HEK293T (cell line): ENCODE results near the gene TNIP1.

ENCODE experiments used
- CTCF ChIA-PET: fragments of 350-600 bp; formaldehyde crosslinking; extraction: SDS; loops from one replicate; lab custom pipeline; 2021; ENCODE audit warnings: antibody characterized with exemption, inconsistent platforms; lab: Yijun Ruan, JAX
- POLR2A ChIA-PET: fragments of 350-600 bp; formaldehyde crosslinking; extraction: SDS; loops from one replicate; lab custom pipeline; 2020; ENCODE audit warnings: antibody characterized with exemption, inconsistent platforms; lab: Yijun Ruan, JAX
- DNase-seq: peaks from one replicate; pipeline ENCODE4 v3.0.0; 2012; ENCODE audit warnings: mixed read lengths; ENCODE audit errors: extremely low spot score
- ARNT ChIP-seq: fragments of 450-650 bp; IDR thresholded peaks from 2 replicates; pipeline ENCODE4 v1.6.1; 2017; ENCODE audit warnings: mild to moderate bottlenecking
- BHLHE40 ChIP-seq: fragments of 450-650 bp; IDR thresholded peaks from 2 replicates; pipeline ENCODE4 v1.6.1; 2016; ENCODE audit warnings: mild to moderate bottlenecking, moderate library complexity, borderline replicate concordance
- CTBP1 ChIP-seq: fragments of 450-650 bp; IDR thresholded peaks from 2 replicates; pipeline ENCODE4 v1.6.1; 2016; ENCODE audit warnings: borderline replicate concordance
- ELF4 ChIP-seq: fragments of 450-650 bp; IDR thresholded peaks from 2 replicates; pipeline ENCODE4 v1.6.1; 2017; ENCODE audit warnings: antibody characterized with exemption
- FOXA1 ChIP-seq: fragments of 450-650 bp; IDR thresholded peaks from 2 replicates; pipeline ENCODE4 v1.6.1; 2016; ENCODE audit warnings: mild to moderate bottlenecking
- FOXK2 ChIP-seq: fragments of 450-650 bp; IDR thresholded peaks from 2 replicates; pipeline ENCODE4 v1.6.1; 2016; ENCODE audit warnings: mild to moderate bottlenecking
- FOXM1 ChIP-seq: fragments of 450-650 bp; IDR thresholded peaks from 2 replicates; pipeline ENCODE4 v1.6.1; 2017; ENCODE audit warnings: mild to moderate bottlenecking, borderline replicate concordance
- HDGF ChIP-seq: fragments of 450-650 bp; IDR thresholded peaks from 2 replicates; pipeline ENCODE4 v1.6.1; 2017; ENCODE audit warnings: antibody characterized with exemption, borderline replicate concordance
- L3MBTL2 ChIP-seq: fragments of 450-650 bp; conservative IDR thresholded peaks from 2 replicates; pipeline ENCODE4 v1.6.1; 2016; ENCODE audit warnings: mild to moderate bottlenecking
- LEF1 ChIP-seq: fragments of 450-650 bp; IDR thresholded peaks from 2 replicates; pipeline ENCODE4 v1.6.1; 2017; ENCODE audit warnings: mild to moderate bottlenecking, borderline replicate concordance
- NFRKB ChIP-seq: fragments of 450-650 bp; IDR thresholded peaks from 2 replicates; pipeline ENCODE4 v1.6.1; 2016; ENCODE audit warnings: mild to moderate bottlenecking, moderate library complexity
- PKNOX1 ChIP-seq: fragments of 450-650 bp; IDR thresholded peaks from 2 replicates; pipeline ENCODE4 v1.6.1; 2016
- SP1 ChIP-seq: fragments of 450-650 bp; IDR thresholded peaks from 2 replicates; pipeline ENCODE4 v1.6.1; 2017
- SUZ12 ChIP-seq: fragments of 450-650 bp; IDR thresholded peaks from 2 replicates; pipeline ENCODE4 v1.6.1; 2016; ENCODE audit warnings: mild to moderate bottlenecking
- TARDBP ChIP-seq: fragments of 450-650 bp; IDR thresholded peaks from 2 replicates; pipeline ENCODE4 v1.6.1; 2016
- ZNF384 ChIP-seq: fragments of 450-650 bp; IDR thresholded peaks from 2 replicates; pipeline ENCODE4 v1.6.1; 2016

TNIP1 gene

GRCh38 chr5:151104795-151105194 is 24.0 kb upstream of the TNIP1 start:
- no peak for DNase-seq
- ChIA-PET POLR2A (no interaction called here), CTCF (interaction anchor here (0.6 kb wide), 1 partner anchor 61 kb away, joined by 3 read pairs; no protein-coding TSS in a partner anchor)
- TF ChIP-seq CTBP1: no peak
- TF ChIP-seq PKNOX1: no peak
- TF ChIP-seq L3MBTL2: no peak
- no peak for TF ChIP-seq ARNT
- no peak for TF ChIP-seq ELF4
- TF ChIP-seq BHLHE40: no peak
- no peak for TF ChIP-seq FOXM1
- no peak for TF ChIP-seq SUZ12
- no peak for TF ChIP-seq ZNF384
- TF ChIP-seq SP1: no peak
- TF ChIP-seq FOXA1: no peak
- TF ChIP-seq NFRKB: no peak
- no peak for TF ChIP-seq FOXK2
- TF ChIP-seq LEF1: no peak
- TF ChIP-seq HDGF: no peak
- no peak for TF ChIP-seq TARDBP

GRCh38 chr5:151101746-151102145 is 20.9 kb upstream of the TNIP1 start:
- ChIA-PET CTCF (interaction anchor here (1.7 kb wide), 1 partner anchor 11 kb away, joined by 4 read pairs; no protein-coding TSS in a partner anchor), POLR2A (no interaction called here)
- TF ChIP-seq TARDBP (no peak), FOXM1 (no peak), ELF4 (no peak), NFRKB (no peak), L3MBTL2 (no peak), SUZ12 (no peak), ZNF384 (no peak)
- DNase-seq: no peak

GRCh38 chr5:151101151-151101550 is 20.3 kb upstream of the TNIP1 start:
- ChIA-PET CTCF (interaction anchor here (1.7 kb wide), 1 partner anchor 11 kb away, joined by 4 read pairs; no protein-coding TSS in a partner anchor), POLR2A (no interaction called here)
- TF ChIP-seq FOXK2: no peak
- TF ChIP-seq L3MBTL2: no peak
- no peak for TF ChIP-seq FOXA1
- no peak for TF ChIP-seq SUZ12
- TF ChIP-seq LEF1: no peak
- no peak for TF ChIP-seq SP1
- no peak for TF ChIP-seq BHLHE40
- no peak for TF ChIP-seq TARDBP
- no peak for DNase-seq

GRCh38 chr5:151100681-151101080 is 19.8 kb upstream of the TNIP1 start:
- CTCF ChIA-PET: no interaction called here
- POLR2A ChIA-PET: no interaction called here
- no peak for TF ChIP-seq FOXM1
- no peak for TF ChIP-seq CTBP1
- TF ChIP-seq L3MBTL2: no peak
- TF ChIP-seq TARDBP: no peak
- TF ChIP-seq FOXK2: no peak
- no peak for TF ChIP-seq ELF4
- no peak for TF ChIP-seq BHLHE40
- TF ChIP-seq SP1: no peak
- DNase-seq: no peak

GRCh38 chr5:151098768-151099121 is 17.9 kb upstream of the TNIP1 start:
- TF ChIP-seq NFRKB (no peak), HDGF (no peak), FOXA1 (no peak), ARNT (no peak), FOXK2 (no peak), FOXM1 (no peak), PKNOX1 (no peak), SUZ12 (no peak), TARDBP (no peak), ELF4 (no peak), CTBP1 (no peak), ZNF384 (no peak)
- ChIA-PET CTCF (interaction anchor here (0.7 to 1.5 kb wide), 5 partner anchors 16 to 51 kb away, joined by 3 to 6 read pairs (median 4); no protein-coding TSS in a partner anchor), POLR2A (no interaction called here)
- DNase-seq: no peak

GRCh38 chr5:151097820-151098767 is 17.3 kb upstream of the TNIP1 start:
- ChIA-PET CTCF (interaction anchor here (0.6 to 1.5 kb wide), 6 partner anchors 16 to 92 kb away, joined by 3 to 6 read pairs (median 4); no protein-coding TSS in a partner anchor), POLR2A (no interaction called here)
- no peak for DNase-seq
- TF ChIP-seq FOXM1 (no peak), TARDBP (no peak), L3MBTL2 (no peak), ELF4 (no peak), FOXK2 (no peak), BHLHE40 (no peak), SUZ12 (no peak), CTBP1 (no peak), ZNF384 (no peak), LEF1 (no peak), ARNT (no peak), NFRKB (no peak), PKNOX1 (no peak), SP1 (no peak), HDGF (no peak), FOXA1 (no peak)
